GM15510 (cell line): ENCODE results near the gene MS4A6E.

Experiments
- POLR2A ChIP-seq: IDR thresholded peaks from 3 replicates; pipeline ENCODE4 v1.6.1; 2011; ENCODE audit warnings: borderline replicate concordance; ENCODE audit not compliant: insufficient read length; ENCODE audit errors: extremely low read depth

MS4A6E gene

GRCh38 chr11:60362241-60362640 is 35.2 kb downstream of the MS4A6E start:
- no peak for TF ChIP-seq POLR2A

GRCh38 chr11:60363542-60364470 is 36.8 kb downstream of the MS4A6E start:
- TF ChIP-seq POLR2A: no peak

GRCh38 chr11:60367009-60367408 is 40.0 kb downstream of the MS4A6E start:
- TF ChIP-seq POLR2A: no peak

GRCh38 chr11:60367896-60368295 is 40.8 kb downstream of the MS4A6E start:
- TF ChIP-seq POLR2A: no peak

- TF ChIP-seq POLR2A: no peak
These were observed 43.3 kb downstream of the MS4A6E start for GRCh38 chr11:60370252-60370810.

GRCh38 chr11:60370811-60371298 is 43.8 kb downstream of the MS4A6E start:
- no peak for TF ChIP-seq POLR2A

- TF ChIP-seq POLR2A: no peak
These were observed 44.3 kb downstream of the MS4A6E start for GRCh38 chr11:60371386-60371785.

GRCh38 chr11:60371854-60372253 is 44.8 kb downstream of the MS4A6E start:
- no peak for TF ChIP-seq POLR2A

GRCh38 chr11:60372767-60373166 is 45.7 kb downstream of the MS4A6E start:
- no peak for TF ChIP-seq POLR2A

- no peak for TF ChIP-seq POLR2A
These were observed 48.3 kb downstream of the MS4A6E start for GRCh38 chr11:60375316-60375715.

GRCh38 chr11:60376601-60377000 is 49.5 kb downstream of the MS4A6E start:
- no peak for TF ChIP-seq POLR2A

GRCh38 chr11:60377401-60378136 is 50.5 kb downstream of the MS4A6E start:
- TF ChIP-seq POLR2A: no peak

- TF ChIP-seq POLR2A: no peak
These were observed 51.3 kb downstream of the MS4A6E start, which contains the start of gene MS4A7 for GRCh38 chr11:60378354-60378753. TSS of gene MS4A7 (plus strand) at chr11:60378532. CDS start at chr11:60383142, 4,610 bp downstream.

- no peak for TF ChIP-seq POLR2A
These were observed 62.3 kb downstream of the MS4A6E start for GRCh38 chr11:60389279-60389910.
